Tibial artery (tissue), 4 donors: ENCODE data around the gene AP3S1.
"Not testable (repeated sequence)": the region's sequence is repeated elsewhere in the genome, so short reads cannot be mapped to it uniquely, and the experiment has no call there.

Source experiments
- DNase-seq, 2 donors: peaks; one replicate each; pipeline ENCODE4 v3.0.0-alpha.2; 2019
- H3K27ac ChIP-seq, 2 donors: fragments of 200-600 bp; sonication (generic) in 1 of 2; 1 replicate in 1 of 2; 2 replicates in 1 of 2; pipeline ENCODE4 v1.5.1; 2018 to 2019; ENCODE audit warnings: mild to moderate bottlenecking in 1 of 2
- H3K27me3 ChIP-seq, 2 donors: fragments of 200-600 bp; sonication (generic) in 1 of 2; one replicate each; pipeline versions ENCODE4 v1.5.1 to v1.6.0; 2016 to 2019
- H3K36me3 ChIP-seq, 3 donors: fragments of 200-600 bp; sonication (generic) in 2 of 3; one replicate each; pipeline ENCODE4 v1.5.1; 2016 to 2019; ENCODE audit warnings: mild to moderate bottlenecking in 2 of 3
- H3K4me1 ChIP-seq, 4 donors: fragments of 200-600 bp; sonication (generic) in 2 of 4; 1 replicate in 3 of 4; 2 replicates in 1 of 4; pipeline ENCODE4 v1.5.1; 2016 to 2019
- H3K4me3 ChIP-seq, 2 donors: fragments of 200-600 bp; sonication (generic) in 1 of 2; 1 replicate in 1 of 2; 2 replicates in 1 of 2; pipeline ENCODE4 v1.5.1; 2018 to 2019; ENCODE audit warnings: mild to moderate bottlenecking in 2 of 2
- H3K9me3 ChIP-seq, 3 donors: fragments of 200-600 bp; sonication (generic) in 1 of 3; one replicate each; pipeline ENCODE4 v1.5.1; 2016 to 2019
- CTCF ChIP-seq, 2 experiments: fragments of 200-600 bp in 1 of 2; fragments of 450-650 bp in 1 of 2; IDR thresholded peaks; one replicate each; pipeline ENCODE4 v1.5.1; 2017 to 2019; ENCODE audit warnings: antibody characterized with exemption in 2 of 2, mild to moderate bottlenecking in 1 of 2, moderate library complexity in 1 of 2
- intact Hi-C: fragments of 100-400 bp; cut with DNase I; formaldehyde crosslinking; loops from one replicate; pipeline ENCODE4 v1.15.0; 2023; ENCODE audit warnings: low total_unique reads

AP3S1 gene

GRCh38 chr5:115815693-115816225 is 26.0 kb upstream of the AP3S1 start:
- Histone ChIP-seq H3K27ac (peak overlapping the region; percentile 53 to 72), H3K36me3 (peaks cover 0 to 4% (median 0%) of the 10 kb centered on the region in 3 donors), H3K27me3 (peaks cover 0 to 30% of the 10 kb centered on the region in 2 donors), H3K4me3 (peak overlapping the region; percentile 51 to 59), H3K9me3 (no peaks in the 10 kb centered on the region), H3K4me1 (peaks cover 0 to 19% (median 11%) of the 10 kb centered on the region in 4 donors)
- peak; percentile 39 to 67 for DNase-seq
- no peak for TF ChIP-seq CTCF (IDR thresholded peaks at IDR 0.05)
- intact Hi-C loops: no loop called here

DNA sequence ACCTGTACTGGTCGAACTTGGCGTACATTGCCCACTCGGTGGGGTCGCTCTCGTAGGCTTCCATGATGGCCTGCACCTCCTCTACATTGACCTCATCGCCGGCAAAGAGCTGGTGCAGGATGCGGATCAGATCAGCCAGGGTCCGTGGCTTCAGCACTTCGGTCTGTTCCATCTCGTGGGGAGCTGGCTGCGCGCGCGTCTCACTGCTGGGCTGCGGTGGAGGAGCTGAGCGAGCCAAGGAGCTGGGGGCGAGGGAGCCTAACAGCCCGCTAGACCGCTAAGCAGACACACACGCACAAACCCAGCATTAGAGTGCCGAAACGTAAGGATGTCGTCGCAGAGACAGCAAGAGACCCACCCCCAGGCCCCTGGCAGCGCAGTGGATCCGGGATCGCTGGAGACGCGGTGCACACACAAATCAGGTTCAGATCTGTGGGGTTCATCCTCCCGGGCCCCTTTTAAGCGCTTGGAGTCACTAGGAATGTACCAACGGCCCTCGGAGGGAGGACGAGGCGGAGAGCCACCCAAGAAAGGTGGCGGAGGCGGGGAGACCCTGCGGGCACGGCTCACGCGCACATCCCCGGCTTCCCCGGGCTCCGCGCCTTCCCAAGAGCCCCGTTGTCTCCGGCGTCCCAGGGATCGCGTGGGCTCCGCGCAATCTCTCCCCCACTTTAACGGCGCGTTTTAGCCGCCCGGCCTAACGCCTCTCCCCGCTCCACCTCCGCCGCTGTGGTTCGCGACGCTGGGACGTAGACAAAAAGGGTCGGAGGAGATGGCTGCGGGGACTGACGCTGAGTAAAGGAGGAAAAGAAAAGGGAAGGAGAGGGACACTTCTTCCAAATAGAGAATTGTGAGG is 25.3 kb upstream of the AP3S1 start, which contains the start of gene CDO1:
CDO1 (minus strand) TSS at position 434 of the 856 bp plus-strand sequence; CDS start at position 172, 262 bp downstream.
- peak; percentile 74 for DNase-seq
- intact Hi-C loops: no loop called here
- Histone ChIP-seq H3K4me3 (peak within 1 kb of the TSS; percentile 51 to 59), H3K9me3 (no peaks in the 10 kb centered on the region), H3K27ac (peak within 1 kb of the TSS; percentile 53 to 72), H3K36me3 (peaks cover 0 to 4% (median 0%) of the 10 kb centered on the region in 3 donors), H3K27me3 (peaks cover 0 to 30% of the 10 kb centered on the region in 2 donors), H3K4me1 (peaks cover 0 to 19% (median 11%) of the 10 kb centered on the region in 4 donors)
- no peak for TF ChIP-seq CTCF (IDR thresholded peaks at IDR 0.05)

GRCh38 chr5:115817386-115817785 is 24.3 kb upstream of the AP3S1 start:
- H3K27me3 ChIP-seq: peaks cover 0 to 28% of the 10 kb centered on the region in 2 donors

GRCh38 chr5:115818821-115819220 is 22.9 kb upstream of the AP3S1 start:
- Histone ChIP-seq H3K9me3 (no peaks in the 10 kb centered on the region), H3K27ac (no peak overlapping the region), H3K4me3 (no peak overlapping the region), H3K36me3 (no peaks in the 10 kb centered on the region), H3K27me3 (peaks cover 0 to 25% of the 10 kb centered on the region in 2 donors), H3K4me1 (peaks cover 0 to 19% (median 11%) of the 10 kb centered on the region in 4 donors)
- no peak for DNase-seq
- TF ChIP-seq CTCF (IDR thresholded peaks at IDR 0.05): no peak
- intact Hi-C loops: no loop called here

More at GRCh38 chr5:115817386-115817785, 24.3 kb upstream of the AP3S1 start:
- Histone ChIP-seq H3K4me3 (no peak overlapping the region), H3K9me3 (no peaks in the 10 kb centered on the region), H3K36me3 (peaks cover 0 to 3% (median 0%) of the 10 kb centered on the region in 3 donors), H3K27ac (no peak overlapping the region), H3K4me1 (peaks cover 0 to 19% (median 11%) of the 10 kb centered on the region in 4 donors)
- TF ChIP-seq CTCF (IDR thresholded peaks at IDR 0.05): no peak
- no peak for DNase-seq
- intact Hi-C loops: no loop called here

GRCh38 chr5:115820846-115821245 is 20.9 kb upstream of the AP3S1 start:
- H3K4me3 ChIP-seq: no peak overlapping the region
- no peak for TF ChIP-seq CTCF (IDR thresholded peaks at IDR 0.05)
- intact Hi-C loops: no loop called here
- no peaks in the 10 kb centered on the region for H3K9me3 ChIP-seq
- DNase-seq: no peak
- peaks cover 0 to 9% of the 10 kb centered on the region in 2 donors for H3K27me3 ChIP-seq
- no peak overlapping the region for H3K27ac ChIP-seq
- peaks cover 0 to 11% (median 6%) of the 10 kb centered on the region in 4 donors for H3K4me1 ChIP-seq
- H3K36me3 ChIP-seq: no peaks in the 10 kb centered on the region

- DNase-seq, H3K4me3 ChIP-seq, H3K27me3 ChIP-seq, H3K27ac ChIP-seq, H3K9me3 ChIP-seq, intact Hi-C loops, H3K4me1 ChIP-seq: not testable (repeated sequence)
- peaks cover 3 to 21% (median 13%) of the 10 kb centered on the region in 3 donors for H3K36me3 ChIP-seq
These were observed 16.8 kb upstream of the AP3S1 start for GRCh38 chr5:115824983-115825382.
